Vagina (tissue), 2 donors: Measurements from ENCODE around the gene COL9A3. TPM values are rescaled to one million over a fixed set of nuclear protein-coding genes. Genes with fewer than 3 reads are reported as not detected.

Experiments used
- DNase-seq, 2 donors: peaks; one replicate each; pipeline ENCODE4 v3.0.0-alpha.2; 2017; ENCODE audit errors: extremely low spot score in 2 of 2
- H3K27ac ChIP-seq: fragments of 200-600 bp; sonication (generic); one replicate; pipeline ENCODE4 v1.5.1; 2019
- H3K27me3 ChIP-seq: fragments of 200-600 bp; sonication (generic); one replicate; pipeline ENCODE4 v1.5.1; 2019
- H3K36me3 ChIP-seq, 2 donors: fragments of 200-600 bp; sonication (generic); one replicate each; pipeline ENCODE4 v1.5.1; 2017 to 2019
- H3K4me1 ChIP-seq: fragments of 200-600 bp; sonication (generic); one replicate; pipeline ENCODE4 v1.5.1; 2019
- H3K4me3 ChIP-seq, 2 donors: fragments of 200-600 bp; sonication (generic); 1 replicate in 1 of 2; 2 replicates in 1 of 2; pipeline ENCODE4 v1.5.1; 2016 to 2019
- H3K9me3 ChIP-seq: fragments of 200-600 bp; sonication (generic); one replicate; pipeline ENCODE4 v1.5.1; 2019
- POLR2A ChIP-seq, 2 donors: fragments of 450-650 bp; IDR thresholded peaks; one replicate each; pipeline ENCODE4 v1.6.1; 2017; ENCODE audit warnings: antibody characterized with exemption in 2 of 2, mild to moderate bottlenecking in 2 of 2, moderate library complexity in 2 of 2
- POLR2AphosphoS5 ChIP-seq, 2 donors: sonication (generic); formaldehyde crosslinking; IDR thresholded peaks; one replicate each; pipeline ENCODE4 v1.9.0; 2017; ENCODE audit warnings: antibody characterized with exemption in 2 of 2, mild to moderate bottlenecking in 2 of 2, low read depth in 1 of 2; ENCODE audit not compliant: insufficient read depth in 1 of 2
- intact Hi-C: fragments of 100-400 bp; cut with DNase I; formaldehyde crosslinking; loops from one replicate; pipeline ENCODE4 v1.15.1; 2023
- total RNA-seq: library from RNA; depleted of rRNA; stranded (reverse); fragments of >200 nt; gene quantifications from one replicate; pipeline ENCODE4 v1.2.3, GENCODE V29; 2016
- TF ChIP-seq, protein P1 (sequence below), 3 experiments: fragments of 450-650 bp in 2 of 3; fragments of 200-600 bp in 1 of 3; sonication (generic) in 1 of 3; IDR thresholded peaks; one replicate each; pipeline ENCODE4 v1.5.1; 2017 to 2019; ENCODE audit warnings: antibody characterized with exemption in 3 of 3, mild to moderate bottlenecking in 2 of 3, moderate library complexity in 2 of 3

The COL9A3 gene
- total RNA-seq, 1 donor from 2014 or later, result 1.2 TPM

DNA sequence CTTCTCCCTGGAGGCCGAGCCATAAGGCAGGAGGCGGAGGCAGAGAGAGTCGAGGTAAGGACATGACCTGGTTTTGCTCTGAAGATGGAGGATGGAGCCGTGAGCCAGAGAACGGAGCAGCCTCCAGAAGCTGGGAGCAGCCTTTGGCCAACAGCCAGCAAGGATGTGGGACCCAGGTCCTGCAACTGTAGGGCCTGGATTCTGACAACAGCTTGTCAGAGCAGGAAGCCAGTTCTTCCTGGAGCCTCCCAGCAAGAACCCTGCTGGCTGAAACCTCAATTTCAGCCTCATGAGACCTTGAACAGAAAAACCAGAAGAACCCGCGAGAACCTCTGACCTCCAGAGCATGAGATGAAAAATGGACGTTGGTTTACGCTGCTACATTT lies 34.0 kb upstream of the COL9A3 start:
- H3K9me3 ChIP-seq, result no peaks in the 10 kb centered on the region
- no peak overlapping the region for H3K4me3 ChIP-seq
- TF ChIP-seq POLR2AphosphoS5 (IDR thresholded peaks at IDR 0.05; ENCODE audit: insufficient read depth in 1 of 2, low read depth in 1 of 2) (no peak), POLR2A (IDR thresholded peaks at IDR 0.05) (no peak)
- TF ChIP-seq, protein P1, sequence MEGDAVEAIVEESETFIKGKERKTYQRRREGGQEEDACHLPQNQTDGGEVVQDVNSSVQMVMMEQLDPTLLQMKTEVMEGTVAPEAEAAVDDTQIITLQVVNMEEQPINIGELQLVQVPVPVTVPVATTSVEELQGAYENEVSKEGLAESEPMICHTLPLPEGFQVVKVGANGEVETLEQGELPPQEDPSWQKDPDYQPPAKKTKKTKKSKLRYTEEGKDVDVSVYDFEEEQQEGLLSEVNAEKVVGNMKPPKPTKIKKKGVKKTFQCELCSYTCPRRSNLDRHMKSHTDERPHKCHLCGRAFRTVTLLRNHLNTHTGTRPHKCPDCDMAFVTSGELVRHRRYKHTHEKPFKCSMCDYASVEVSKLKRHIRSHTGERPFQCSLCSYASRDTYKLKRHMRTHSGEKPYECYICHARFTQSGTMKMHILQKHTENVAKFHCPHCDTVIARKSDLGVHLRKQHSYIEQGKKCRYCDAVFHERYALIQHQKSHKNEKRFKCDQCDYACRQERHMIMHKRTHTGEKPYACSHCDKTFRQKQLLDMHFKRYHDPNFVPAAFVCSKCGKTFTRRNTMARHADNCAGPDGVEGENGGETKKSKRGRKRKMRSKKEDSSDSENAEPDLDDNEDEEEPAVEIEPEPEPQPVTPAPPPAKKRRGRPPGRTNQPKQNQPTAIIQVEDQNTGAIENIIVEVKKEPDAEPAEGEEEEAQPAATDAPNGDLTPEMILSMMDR (IDR thresholded peaks at IDR 0.05), result no peak
- DNase-seq, result no peak
- no peak overlapping the region for H3K27ac ChIP-seq
- no peaks in the 10 kb centered on the region for H3K4me1 ChIP-seq
- intact Hi-C loops, result no loop called here
- H3K27me3 ChIP-seq, result no peaks in the 10 kb centered on the region
- H3K36me3 ChIP-seq, result no peaks in the 10 kb centered on the region

- H3K9me3 ChIP-seq, result no peaks in the 10 kb centered on the region
- TF ChIP-seq POLR2A (IDR thresholded peaks at IDR 0.05), result no peak
- TF ChIP-seq, protein P1 (IDR thresholded peaks at IDR 0.05), result no peak
- no peak for TF ChIP-seq POLR2AphosphoS5 (IDR thresholded peaks at IDR 0.05; ENCODE audit: insufficient read depth in 1 of 2, low read depth in 1 of 2)
- no peaks in the 10 kb centered on the region for H3K4me1 ChIP-seq
- H3K4me3 ChIP-seq, result no peak overlapping the region
- H3K27me3 ChIP-seq, result no peaks in the 10 kb centered on the region
- intact Hi-C loops, result no loop called here
- H3K27ac ChIP-seq, result no peak overlapping the region
- DNase-seq, result no peak
- no peaks in the 10 kb centered on the region for H3K36me3 ChIP-seq
Observed at GRCh38 chr20:62784497-62784896, 32.4 kb upstream of the COL9A3 start.

GRCh38 chr20:62785393-62785792 lies 31.5 kb upstream of the COL9A3 start:
- intact Hi-C loops, result no loop called here
- no peaks in the 10 kb centered on the region for H3K4me1 ChIP-seq
- no peaks in the 10 kb centered on the region for H3K36me3 ChIP-seq
- no peak for TF ChIP-seq POLR2AphosphoS5 (IDR thresholded peaks at IDR 0.05; ENCODE audit: insufficient read depth in 1 of 2, low read depth in 1 of 2)
- TF ChIP-seq, protein P1 (IDR thresholded peaks at IDR 0.05), result no peak
- TF ChIP-seq POLR2A (IDR thresholded peaks at IDR 0.05), result no peak
- no peaks in the 10 kb centered on the region for H3K9me3 ChIP-seq
- DNase-seq, result no peak
- H3K27me3 ChIP-seq, result no peaks in the 10 kb centered on the region
- no peak overlapping the region for H3K27ac ChIP-seq
- no peak overlapping the region for H3K4me3 ChIP-seq

DNA sequence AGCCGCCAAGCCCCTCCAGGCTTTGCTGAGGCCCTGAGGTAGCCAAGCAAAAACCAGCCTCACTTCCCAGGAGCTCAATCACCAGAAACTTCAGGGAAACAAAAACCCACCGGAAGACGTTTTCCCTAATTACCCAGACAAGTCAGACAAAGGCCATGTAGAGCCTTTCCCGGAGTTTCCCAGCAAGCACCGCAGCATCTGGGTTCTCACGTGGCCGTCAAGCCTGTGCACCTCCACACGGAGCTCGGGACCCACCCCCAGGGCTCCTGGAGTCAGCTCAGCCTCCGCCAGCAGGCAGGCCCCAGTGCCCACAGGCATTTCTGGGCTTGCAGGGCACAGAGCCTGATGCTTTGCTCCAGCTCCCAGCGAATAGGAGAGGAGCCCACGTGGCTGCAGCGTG lies 30.7 kb upstream of the COL9A3 start:
- H3K27me3 ChIP-seq, result no peaks in the 10 kb centered on the region
- H3K4me1 ChIP-seq, result peaks cover 1% of the 10 kb centered on the region
- DNase-seq, result no peak
- TF ChIP-seq POLR2A (IDR thresholded peaks at IDR 0.05), result no peak
- no peak for TF ChIP-seq POLR2AphosphoS5 (IDR thresholded peaks at IDR 0.05; ENCODE audit: insufficient read depth in 1 of 2, low read depth in 1 of 2)
- TF ChIP-seq, protein P1 (IDR thresholded peaks at IDR 0.05), result no peak
- H3K36me3 ChIP-seq, result no peaks in the 10 kb centered on the region
- intact Hi-C loops, result no loop called here
- H3K27ac ChIP-seq, result no peak overlapping the region
- no peak overlapping the region for H3K4me3 ChIP-seq
- H3K9me3 ChIP-seq, result no peaks in the 10 kb centered on the region

DNA sequence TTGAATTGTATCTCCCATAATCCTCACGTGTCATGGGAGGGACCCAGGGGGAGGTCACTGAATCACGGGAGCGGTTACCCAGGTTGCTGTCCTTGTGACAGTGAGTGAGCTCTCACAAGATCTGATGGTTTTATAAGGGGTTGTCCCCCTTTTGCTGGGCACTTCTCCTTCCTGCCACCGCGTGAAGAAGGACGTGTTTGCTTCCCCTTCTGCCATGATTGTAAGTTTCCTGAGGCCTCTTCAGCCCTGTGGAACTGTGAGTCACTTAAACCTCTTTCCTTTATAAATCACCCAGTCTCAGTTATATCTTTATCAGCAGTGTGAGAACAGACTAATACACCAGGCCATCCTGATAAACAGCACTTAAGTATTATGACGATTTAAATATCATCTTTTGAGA lies 29.5 kb upstream of the COL9A3 start:
- TF ChIP-seq POLR2AphosphoS5 (IDR thresholded peaks at IDR 0.05; ENCODE audit: insufficient read depth in 1 of 2, low read depth in 1 of 2) (no peak), POLR2A (IDR thresholded peaks at IDR 0.05) (no peak)
- TF ChIP-seq, protein P1 (IDR thresholded peaks at IDR 0.05), result no peak
- no peak for DNase-seq
- no peak overlapping the region for H3K4me3 ChIP-seq
- intact Hi-C loops, result no loop called here
- no peaks in the 10 kb centered on the region for H3K9me3 ChIP-seq
- H3K4me1 ChIP-seq, result peaks cover 8% of the 10 kb centered on the region
- no peaks in the 10 kb centered on the region for H3K27me3 ChIP-seq
- no peaks in the 10 kb centered on the region for H3K36me3 ChIP-seq
- H3K27ac ChIP-seq, result no peak overlapping the region
